Progenitor cell of endocrine pancreas (in vitro differentiated cells): ENCODE data around the gene ATP5MG. TPM values are rescaled to one million over a fixed set of nuclear protein-coding genes. Genes with fewer than 3 reads are reported as not detected.

Experiments
- DNase-seq: peaks from one replicate; pipeline ENCODE4 v3.0.0; 2021; ENCODE audit warnings: low spot score; ENCODE audit not compliant: unreplicated experiment
- H3K27ac Mint-ChIP-seq: 2 replicates; pipeline ENCODE4 v1.8.0; 2021; ENCODE audit warnings: mild to moderate bottlenecking, moderate library complexity, mixed read lengths
- H3K27me3 Mint-ChIP-seq: 2 replicates; pipeline ENCODE4 v1.8.0; 2021; ENCODE audit warnings: mixed read lengths
- H3K36me3 Mint-ChIP-seq: 2 replicates; pipeline ENCODE4 v1.8.0; 2022; ENCODE audit warnings: mixed read lengths; ENCODE audit not compliant: insufficient read depth
- H3K4me1 Mint-ChIP-seq: 2 replicates; pipeline ENCODE4 v1.8.0; 2021; ENCODE audit warnings: low read depth, mixed read lengths
- H3K4me3 Mint-ChIP-seq: 2 replicates; pipeline ENCODE4 v1.8.0; 2021; ENCODE audit warnings: low read depth, mild to moderate bottlenecking, moderate library complexity, mixed read lengths
- H3K9me3 Mint-ChIP-seq: 2 replicates; pipeline ENCODE4 v1.8.0; 2021; ENCODE audit warnings: low read depth, mixed read lengths
- CTCF ChIP-seq: fragments of 200-600 bp; sonication (generic); IDR thresholded peaks from one replicate; pipeline ENCODE4 v1.5.0; 2021; ENCODE audit warnings: antibody characterized with exemption, mild to moderate bottlenecking; ENCODE audit not compliant: unreplicated experiment
- total RNA-seq: library from RNA; stranded (reverse); gene quantifications from 2 replicates; pipeline ENCODE4 v1.2.1, GENCODE V29; 2021

ATP5MG gene
- total RNA-seq, 1 donor from 2014 or later = 192 TPM

GRCh38 chr11:118450451-118450850 lies 49.0 kb downstream of the ATP5MG start:
- no peak for TF ChIP-seq CTCF
- DNase-seq = no peak
- Mint-ChIP-seq H3K27me3 (no peaks in the 10 kb centered on the region), H3K36me3 (peaks cover 11% of the 10 kb centered on the region), H3K27ac (peak overlapping the region; percentile 61), H3K4me3 (no peak overlapping the region), H3K9me3 (no peaks in the 10 kb centered on the region), H3K4me1 (peaks cover 5% of the 10 kb centered on the region)

Other genes starting within 250 kb of the ATP5MG start
- 0.16 TPM in 1 of 2 replicates, not detected in the other for gene SCN4B, start 248.8 kb upstream of the ATP5MG start, total RNA-seq
- 0.05 and 0.07 TPM in 2 replicates for gene SCN2B, start 225.0 kb upstream of the ATP5MG start, total RNA-seq
- 0.22 and 0.60 TPM in 2 replicates for gene JAML, start 176.6 kb upstream of the ATP5MG start, total RNA-seq
- 6.3 and 7.4 TPM in 2 replicates for gene MPZL3, start 149.2 kb upstream of the ATP5MG start, total RNA-seq
- 22.4 and 22.9 TPM in 2 replicates for gene MPZL2, start 137.3 kb upstream of the ATP5MG start, total RNA-seq
- not detected in 2 replicates for gene CD3E, start 96.9 kb upstream of the ATP5MG start, total RNA-seq
- not detected in 2 replicates for gene CD3D, start 58.9 kb upstream of the ATP5MG start, total RNA-seq
- not detected in 2 replicates for gene CD3G, start 57.3 kb upstream of the ATP5MG start, total RNA-seq
- gene UBE4A, start 42.0 kb upstream of the ATP5MG start, total RNA-seq = 49.2 and 49.8 TPM in 2 replicates
- 89.1 and 94.6 TPM in 2 replicates for gene KMT2A, start 34.9 kb downstream of the ATP5MG start, total RNA-seq
- gene TTC36, start 125.9 kb downstream of the ATP5MG start, total RNA-seq = 2.2 and 3.3 TPM in 2 replicates
- gene TMEM25, start 129.6 kb downstream of the ATP5MG start, total RNA-seq = 53.5 and 59.5 TPM in 2 replicates
- 23.5 and 23.7 TPM in 2 replicates for gene IFT46, start 164.3 kb downstream of the ATP5MG start, total RNA-seq
- gene ARCN1, start 170.8 kb downstream of the ATP5MG start, total RNA-seq = 112 TPM in 2 replicates
- 106 and 110 TPM in 2 replicates for gene PHLDB1, start 206.0 kb downstream of the ATP5MG start, total RNA-seq